PFSK-1 (cell line): ENCODE data around the gene POC1B. TPM values are rescaled to one million over a fixed set of nuclear protein-coding genes. Genes with fewer than 3 reads are reported as not detected.

Source experiments
- FOXP2 ChIP-seq: optimal IDR thresholded peaks from 2 replicates; pipeline ENCODE3; 2011; ENCODE audit warnings: borderline replicate concordance, control low read depth, inconsistent platforms; ENCODE audit not compliant: insufficient read depth; ENCODE audit errors: extremely low read length, extremely low read depth
- POLR2AphosphoS5 ChIP-seq: IDR thresholded peaks from 2 replicates; pipeline ENCODE4 v1.6.1; 2012; ENCODE audit warnings: low read depth, mild to moderate bottlenecking, control low read depth, low read length, moderate library complexity
- REST ChIP-seq, 2 experiments: IDR thresholded peaks; 2 replicates each; pipeline versions ENCODE4 v1.6.1 to v1.8.0; 2011 to 2012; ENCODE audit warnings: low read depth in 2 of 2, low read length in 2 of 2, control low read depth in 1 of 2, inconsistent platforms in 1 of 2, mild to moderate bottlenecking in 1 of 2, moderate library complexity in 1 of 2; ENCODE audit not compliant: insufficient read depth in 1 of 2
- SIN3A ChIP-seq: IDR thresholded peaks from 2 replicates; pipeline ENCODE4 v1.6.1; 2012; ENCODE audit warnings: mild to moderate bottlenecking, low read length, moderate library complexity, borderline replicate concordance; ENCODE audit not compliant: insufficient read depth
- TAF1 ChIP-seq: IDR thresholded peaks from 2 replicates; pipeline ENCODE4 v1.6.1; 2012; ENCODE audit warnings: low read length, control low read depth, borderline replicate concordance; ENCODE audit not compliant: insufficient read depth
- polyA plus RNA-seq: library from polyadenylated mRNA; unstranded; fragments of >200 nt; gene quantifications from one replicate; pipeline ENCODE4 v1.2.1, GENCODE V29; 2012; ENCODE audit warnings: low read depth, missing spikeins; ENCODE audit not compliant: insufficient read length

Gene POC1B
- polyA plus RNA-seq, result 4.6 TPM

GRCh38 chr12:89525824-89526770, at the start of gene POC1B:
POC1B (minus strand) TSS chr12:89526047; CDS start chr12:89525895, 152 bp downstream.
- TF ChIP-seq SIN3A (peak; percentile 71; the same call in 1 of the 2 replicates), TAF1 (no peak), FOXP2 (peak; percentile 85), POLR2AphosphoS5 (0 out of 2 replicates have a peak, but pooled peaks have one; percentile 23), REST (IDR thresholded peaks at IDR 0.05; ENCODE audit: insufficient read depth in 1 of 2, low read depth in 2 of 2, low read length in 2 of 2) (no peak)

GRCh38 chr12:89575374-89575773, 49.5 kb upstream of the POC1B start:
- TF ChIP-seq FOXP2 (no peak), SIN3A (no peak), TAF1 (no peak), REST (IDR thresholded peaks at IDR 0.05; ENCODE audit: insufficient read depth in 1 of 2, low read depth in 2 of 2, low read length in 2 of 2) (no peak), POLR2AphosphoS5 (no peak)

- no peak for TF ChIP-seq POLR2AphosphoS5
- TF ChIP-seq SIN3A, result no peak
- TF ChIP-seq TAF1, result no peak
- TF ChIP-seq FOXP2, result no peak
- no peak for TF ChIP-seq REST (IDR thresholded peaks at IDR 0.05; ENCODE audit: insufficient read depth in 1 of 2, low read depth in 2 of 2, low read length in 2 of 2)
Observed at GRCh38 chr12:89574736-89575208, 48.9 kb upstream of the POC1B start.

GRCh38 chr12:89573051-89573810, 47.4 kb upstream of the POC1B start:
- TF ChIP-seq FOXP2 (no peak), TAF1 (no peak), SIN3A (no peak)

GRCh38 chr12:89571491-89572195, 45.8 kb upstream of the POC1B start:
- TF ChIP-seq FOXP2 (no peak), REST (IDR thresholded peaks at IDR 0.05; ENCODE audit: insufficient read depth in 1 of 2, low read depth in 2 of 2, low read length in 2 of 2) (no peak), TAF1 (no peak), POLR2AphosphoS5 (no peak), SIN3A (no peak)
